GM23248 (cell line): Measurements from ENCODE around the gene SFXN2.

Experiments
- EZH2 ChIP-seq: fragments of 200-600 bp; sonication (generic); IDR thresholded peaks from 2 replicates; pipeline ENCODE4 v1.6.1; 2018; ENCODE audit warnings: antibody characterized with exemption, mild to moderate bottlenecking; ENCODE audit not compliant: insufficient read depth, poor library complexity, severe bottlenecking
- EZH2phosphoT487 ChIP-seq: fragments of 200-600 bp; sonication (generic); IDR thresholded peaks from 2 replicates; pipeline ENCODE4 v1.6.1; 2018; ENCODE audit warnings: antibody characterized with exemption, moderate library complexity, mild to moderate bottlenecking, low read depth; ENCODE audit not compliant: insufficient read depth

DNA sequence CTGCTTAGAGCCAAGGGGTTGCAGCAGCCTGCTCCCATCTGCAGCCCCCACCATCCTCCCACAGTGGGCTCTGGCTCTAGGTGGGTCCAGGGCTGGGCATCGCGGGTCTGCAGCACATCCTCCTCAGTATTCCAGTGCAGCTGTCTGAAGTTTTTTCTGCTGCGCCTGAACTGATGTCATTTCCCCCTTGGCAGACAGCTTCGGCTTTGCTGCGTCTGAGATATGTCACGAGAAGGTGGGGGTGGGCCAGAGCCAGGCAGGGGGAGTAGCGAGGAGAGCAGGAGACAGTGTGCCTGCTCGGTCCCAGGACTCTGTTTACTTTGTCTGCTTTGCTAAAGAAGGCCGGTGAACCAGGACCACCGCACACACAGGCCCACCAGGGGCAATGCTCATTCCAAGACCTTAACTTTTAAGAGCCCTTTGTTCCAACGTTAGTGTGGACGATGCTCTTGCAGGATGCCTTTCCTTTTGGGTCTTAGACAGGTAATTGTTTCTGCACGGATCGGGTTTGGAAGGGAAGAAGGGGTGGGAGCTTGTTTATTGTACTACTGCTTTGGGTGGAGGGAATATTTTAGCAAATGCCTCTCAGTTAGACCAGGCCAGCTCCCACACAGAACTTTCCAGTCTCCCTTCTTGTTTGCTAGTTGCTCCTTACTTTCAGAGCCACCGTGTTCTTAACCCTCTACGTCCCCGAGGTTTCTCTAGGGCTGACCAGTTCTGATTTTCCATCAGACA lies 61.7 kb downstream of the SFXN2 start:
- TF ChIP-seq EZH2 = no peak
- TF ChIP-seq EZH2phosphoT487 = no peak
